HL-60/S4 (cell line): ENCODE measurements around the gene SLC25A3.

Experiments
- in situ Hi-C: fragments of 300-500 bp; cut with MboI; formaldehyde crosslinking; loops from 2 replicates; pipeline ENCODE4 v1.14.3; 2022; ENCODE audit warnings: low sequenced_read_pairs

Gene SLC25A3

GRCh38 chr12:98653866-98654493, 60.5 kb downstream of the SLC25A3 start:
- in situ Hi-C loops = loop anchor here (10.0 kb wide), 1 partner anchor 89 kb away; no protein-coding TSS in a partner anchor
